GM12875 (cell line): Measurements from ENCODE around the gene TMEM132A.

Experiments
- H3K4me3 ChIP-seq: one replicate; pipeline ENCODE4 v1.5.1; 2011; ENCODE audit warnings: low read depth, low read length, control low read depth
- TF ChIP-seq, protein P1 (sequence below): IDR thresholded peaks from 2 replicates; pipeline ENCODE4 v1.5.1; 2011; ENCODE audit warnings: low read depth, mild to moderate bottlenecking, control low read depth, inconsistent platforms, low read length, moderate library complexity, borderline replicate concordance; ENCODE audit not compliant: insufficient read depth

Gene TMEM132A

DNA sequence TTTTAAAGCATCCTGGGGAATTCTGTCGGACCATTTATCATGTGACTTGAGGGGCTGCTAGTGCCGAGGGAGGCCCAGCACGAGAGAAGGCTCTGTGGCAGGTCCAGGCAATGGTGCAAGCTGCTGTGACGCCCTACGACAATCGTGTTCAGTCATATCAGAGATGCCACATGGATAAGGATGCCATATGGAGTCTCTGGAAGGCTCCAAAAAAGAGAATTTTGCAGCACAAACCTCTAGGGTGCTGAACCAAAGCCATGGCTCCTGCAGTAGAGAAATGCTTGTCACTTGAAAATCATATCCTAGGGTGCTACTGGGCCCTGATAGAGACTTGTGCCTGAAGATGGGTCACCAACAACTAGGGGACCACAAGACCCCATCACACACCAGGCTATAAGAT lies 40.5 kb downstream of the TMEM132A start:
- TF ChIP-seq, protein P1, sequence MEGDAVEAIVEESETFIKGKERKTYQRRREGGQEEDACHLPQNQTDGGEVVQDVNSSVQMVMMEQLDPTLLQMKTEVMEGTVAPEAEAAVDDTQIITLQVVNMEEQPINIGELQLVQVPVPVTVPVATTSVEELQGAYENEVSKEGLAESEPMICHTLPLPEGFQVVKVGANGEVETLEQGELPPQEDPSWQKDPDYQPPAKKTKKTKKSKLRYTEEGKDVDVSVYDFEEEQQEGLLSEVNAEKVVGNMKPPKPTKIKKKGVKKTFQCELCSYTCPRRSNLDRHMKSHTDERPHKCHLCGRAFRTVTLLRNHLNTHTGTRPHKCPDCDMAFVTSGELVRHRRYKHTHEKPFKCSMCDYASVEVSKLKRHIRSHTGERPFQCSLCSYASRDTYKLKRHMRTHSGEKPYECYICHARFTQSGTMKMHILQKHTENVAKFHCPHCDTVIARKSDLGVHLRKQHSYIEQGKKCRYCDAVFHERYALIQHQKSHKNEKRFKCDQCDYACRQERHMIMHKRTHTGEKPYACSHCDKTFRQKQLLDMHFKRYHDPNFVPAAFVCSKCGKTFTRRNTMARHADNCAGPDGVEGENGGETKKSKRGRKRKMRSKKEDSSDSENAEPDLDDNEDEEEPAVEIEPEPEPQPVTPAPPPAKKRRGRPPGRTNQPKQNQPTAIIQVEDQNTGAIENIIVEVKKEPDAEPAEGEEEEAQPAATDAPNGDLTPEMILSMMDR = no peak

DNA sequence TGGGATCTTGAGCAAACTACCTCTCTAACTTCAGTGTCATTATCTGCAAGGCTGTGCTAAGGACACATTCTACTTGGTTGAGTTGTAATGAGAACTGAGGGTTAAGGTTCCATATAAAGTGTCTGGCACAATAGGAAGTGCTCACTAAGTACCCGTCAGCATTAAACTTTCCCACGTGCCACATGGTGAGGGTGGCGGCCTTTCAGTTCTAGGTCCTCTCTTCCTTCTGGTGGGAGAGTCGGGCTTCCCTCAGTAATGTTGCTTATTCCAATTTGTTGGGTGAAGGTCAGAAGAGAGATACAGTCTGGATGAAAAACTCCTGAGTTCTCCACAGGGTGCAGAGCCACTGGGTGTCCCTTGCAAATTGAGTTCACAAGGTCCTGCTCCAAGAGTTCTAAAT lies 42.6 kb downstream of the TMEM132A start:
- TF ChIP-seq, protein P1 = no peak
- H3K4me3 ChIP-seq = no peak overlapping the region

More for the DNA sequence above, 40.5 kb downstream of the TMEM132A start:
- no peak overlapping the region for H3K4me3 ChIP-seq

DNA sequence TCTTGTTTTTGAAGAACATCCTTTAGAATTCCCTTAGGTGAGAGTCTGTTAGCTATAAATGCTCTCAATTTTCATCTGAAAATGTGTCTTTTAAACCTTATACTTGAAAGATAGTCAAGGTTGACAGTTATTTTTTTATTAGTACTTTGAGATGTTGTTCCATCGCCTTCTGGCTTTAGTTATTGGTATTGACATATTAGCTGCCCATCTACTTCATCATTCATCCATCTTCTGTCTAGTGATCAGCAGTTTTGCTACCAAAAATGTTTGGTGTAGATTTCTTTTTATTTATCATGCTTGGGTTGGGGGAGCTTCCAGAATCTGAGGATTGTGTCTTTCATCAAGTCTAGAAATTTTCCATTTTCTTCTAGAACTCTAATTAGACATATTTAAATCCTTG lies 44.0 kb downstream of the TMEM132A start:
- TF ChIP-seq, protein P1 = no peak
- H3K4me3 ChIP-seq = no peak overlapping the region

DNA sequence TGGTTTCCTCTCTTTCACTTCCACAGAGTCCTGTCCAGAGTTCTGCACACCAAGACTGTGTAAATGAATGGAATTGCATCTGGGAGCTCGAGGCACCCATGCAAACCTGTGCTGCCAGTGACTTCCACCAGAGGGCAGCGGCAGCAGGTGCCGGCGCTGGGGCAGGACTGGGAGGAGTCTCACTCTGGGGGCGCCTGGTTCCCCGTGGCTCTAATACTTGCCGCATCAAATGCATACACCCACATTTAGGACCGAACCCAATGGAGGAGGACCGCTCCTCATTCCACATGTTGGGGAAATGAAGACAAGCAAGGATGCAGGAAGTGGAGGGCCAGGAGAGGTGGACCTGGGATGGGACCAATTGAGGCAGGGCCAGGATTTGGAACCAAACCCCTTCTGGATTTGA lies 46.1 kb downstream of the TMEM132A start:
- H3K4me3 ChIP-seq = no peak overlapping the region
- TF ChIP-seq, protein P1 = peak; percentile 95

GRCh38 chr11:60970890-60971289 lies 46.6 kb downstream of the TMEM132A start:
- TF ChIP-seq, protein P1 = no peak
- H3K4me3 ChIP-seq = no peak overlapping the region

- H3K4me3 ChIP-seq = peak within 1 kb of the TSS; percentile 52
- TF ChIP-seq, protein P1 = no peak
These were observed 47.3 kb downstream of the TMEM132A start, which contains the start of gene CD6 for GRCh38 chr11:60971520-60971919. Gene CD6 (plus strand): TSS chr11:60971680. CDS start chr11:60971866, 186 bp downstream.

DNA sequence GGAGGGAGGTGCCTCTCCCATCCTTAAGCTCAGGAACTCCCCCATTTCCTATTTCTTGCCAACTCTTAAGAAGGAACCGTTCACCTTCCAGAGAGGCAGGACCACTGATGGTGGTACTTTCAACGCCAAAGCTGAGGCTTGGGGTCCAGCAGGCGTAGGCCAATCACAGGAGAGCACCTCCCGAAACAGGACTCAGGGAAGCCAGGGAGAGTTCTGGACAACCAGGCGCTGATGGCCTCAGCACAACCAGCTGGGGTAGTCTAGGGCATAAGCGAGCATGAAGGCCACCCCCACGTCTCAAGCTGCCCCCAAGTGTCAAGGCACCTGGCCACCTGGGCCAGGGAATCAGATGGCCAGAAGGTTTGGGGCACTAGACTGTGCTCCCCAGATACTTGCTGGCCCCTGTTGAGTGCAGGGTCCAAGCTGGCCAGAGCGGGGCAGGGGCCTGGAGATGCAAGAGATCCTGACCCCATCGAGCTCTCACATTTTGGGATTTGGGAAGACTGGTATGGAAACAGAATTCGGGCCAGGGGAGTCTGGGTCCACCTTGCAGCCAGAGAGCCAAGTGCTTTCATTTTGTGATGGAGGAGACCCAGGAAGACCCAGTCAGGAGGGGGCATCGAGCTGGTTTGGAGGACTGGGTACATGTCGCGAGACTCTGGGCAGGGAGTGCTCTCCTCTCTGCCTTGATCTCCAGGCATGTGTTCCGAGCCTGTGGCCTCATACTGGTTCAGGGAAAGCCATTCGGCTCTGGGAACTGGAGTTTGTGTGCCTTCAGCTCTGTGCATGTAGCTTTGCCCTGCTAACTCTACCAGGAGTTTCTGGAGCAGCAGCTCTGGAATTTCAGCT lies 48.1 kb downstream of the TMEM132A start:
- H3K4me3 ChIP-seq = peak overlapping the region; percentile 52
- TF ChIP-seq, protein P1 = no peak
